Activated B cell treated with CpG ODN at 0.5 μM for 24 hours (primary cell): Measurements from ENCODE around the gene FAM210B. TPM values are rescaled to one million over a fixed set of nuclear protein-coding genes. Genes with fewer than 3 reads are reported as not detected.

ENCODE experiments used
- ATAC-seq: fragments of 200-7000 bp; cut with Tn5 transposase; one replicate; pipeline ENCODE4 v1.10.0; 2021; ENCODE audit warnings: low read depth, mild to moderate bottlenecking, moderate library complexity
- CTCF ChIA-PET: fragments of 350-600 bp; sonication (Branson Sonifier 250); formaldehyde crosslinking; loops from one replicate; lab custom pipeline; 2021; ENCODE audit warnings: antibody characterized with exemption; lab: Charles Lee
- POLR2A ChIA-PET: fragments of 350-600 bp; sonication (Branson Sonifier 250); formaldehyde crosslinking; loops from one replicate; lab custom pipeline; 2021; ENCODE audit warnings: antibody characterized with exemption; lab: Charles Lee
- DNase-seq: peaks from one replicate; pipeline ENCODE4 v3.0.0; 2022
- H3K27ac Mint-ChIP-seq: one replicate; pipeline ENCODE4 v1.8.0; 2020; ENCODE audit warnings: mixed read lengths
- H3K27me3 Mint-ChIP-seq: one replicate; pipeline ENCODE4 v1.8.0; 2021; ENCODE audit warnings: mixed read lengths
- H3K36me3 Mint-ChIP-seq: one replicate; pipeline ENCODE4 v1.8.0; 2021; ENCODE audit warnings: low read depth, mixed read lengths
- H3K4me1 Mint-ChIP-seq: one replicate; pipeline ENCODE4 v1.8.0; 2021; ENCODE audit warnings: mixed read lengths
- H3K4me3 Mint-ChIP-seq: one replicate; pipeline ENCODE4 v1.8.0; 2020; ENCODE audit warnings: mild to moderate bottlenecking, mixed read lengths
- H3K9me3 Mint-ChIP-seq: one replicate; pipeline ENCODE4 v1.8.0; 2020; ENCODE audit warnings: mixed read lengths
- CTCF ChIP-seq: fragments of 200-600 bp; IDR thresholded peaks from one replicate; pipeline ENCODE4 v1.8.0; 2022; ENCODE audit warnings: antibody characterized with exemption, mild to moderate bottlenecking
- intact Hi-C: fragments of 100-400 bp; cut with micrococcal nuclease; formaldehyde crosslinking; loops from one replicate; pipeline ENCODE4 v1.15.1; 2024
- total RNA-seq: library from RNA; stranded (reverse); gene quantifications from 2 replicates; pipeline ENCODE4 v1.2.3, GENCODE V29; 2022

Gene FAM210B
- total RNA-seq, 1 donor from 2014 or later = 5.2 TPM

- Mint-ChIP-seq H3K27ac (no peak overlapping the region), H3K27me3 (no peaks in the 10 kb centered on the region), H3K4me1 (peaks cover 16% of the 10 kb centered on the region), H3K4me3 (peak overlapping the region; percentile 72), H3K9me3 (no peaks in the 10 kb centered on the region), H3K36me3 (peaks cover 1% of the 10 kb centered on the region)
- no peak for TF ChIP-seq CTCF
- POLR2A ChIA-PET = interaction anchor here (2.1 kb wide), 1 partner anchor 32 kb away, joined by 21 read pairs; the partner anchor contains the start of genes AURKA and CSTF1
- DNase-seq (no peak), ATAC-seq (no peak)
- CTCF ChIA-PET = no interaction called here
- intact Hi-C loops = no loop called here
These were observed 1.5 kb downstream of the FAM210B start for GRCh38 chr20:56360133-56360907.

GRCh38 chr20:56360908-56361205 is 2.1 kb downstream of the FAM210B start:
- no peak for DNase-seq
- POLR2A ChIA-PET = no interaction called here
- Mint-ChIP-seq H3K27me3 (no peaks in the 10 kb centered on the region), H3K36me3 (peaks cover 5% of the 10 kb centered on the region), H3K27ac (no peak overlapping the region), H3K9me3 (no peaks in the 10 kb centered on the region), H3K4me1 (peaks cover 16% of the 10 kb centered on the region), H3K4me3 (peak overlapping the region; percentile 72)
- CTCF ChIA-PET = no interaction called here
- TF ChIP-seq CTCF = no peak
- intact Hi-C loops = no loop called here
- ATAC-seq = no peak

- CTCF ChIA-PET = interaction anchor here (0.6 kb wide), 2 partner anchors 12 to 29 kb away, joined by 3 to 4 read pairs; no protein-coding TSS in a partner anchor
- ATAC-seq = no peak
- Mint-ChIP-seq H3K27ac (no peak overlapping the region), H3K9me3 (no peaks in the 10 kb centered on the region), H3K4me3 (no peak overlapping the region), H3K36me3 (peaks cover 11% of the 10 kb centered on the region), H3K4me1 (peaks cover 16% of the 10 kb centered on the region), H3K27me3 (no peaks in the 10 kb centered on the region)
- POLR2A ChIA-PET = no interaction called here
- intact Hi-C loops = no loop called here
- no peak for TF ChIP-seq CTCF
- no peak for DNase-seq
These were observed 3.1 kb downstream of the FAM210B start for GRCh38 chr20:56361900-56362299.

GRCh38 chr20:56362833-56363413 is 4.1 kb downstream of the FAM210B start:
- intact Hi-C loops = no loop called here
- POLR2A ChIA-PET = no interaction called here
- H3K4me3 Mint-ChIP-seq = no peak overlapping the region

More at GRCh38 chr20:56362833-56363413, 4.1 kb downstream of the FAM210B start:
- no peaks in the 10 kb centered on the region for H3K9me3 Mint-ChIP-seq
- no peak for ATAC-seq
- H3K4me1 Mint-ChIP-seq = peaks cover 16% of the 10 kb centered on the region
- TF ChIP-seq CTCF = no peak
- CTCF ChIA-PET = no interaction called here
- H3K27me3 Mint-ChIP-seq = no peaks in the 10 kb centered on the region
- H3K36me3 Mint-ChIP-seq = peaks cover 11% of the 10 kb centered on the region
- H3K27ac Mint-ChIP-seq = no peak overlapping the region
- DNase-seq = no peak
